Measurements from ENCODE around the gene SLC30A3.

SLC30A3 gene

DNA sequence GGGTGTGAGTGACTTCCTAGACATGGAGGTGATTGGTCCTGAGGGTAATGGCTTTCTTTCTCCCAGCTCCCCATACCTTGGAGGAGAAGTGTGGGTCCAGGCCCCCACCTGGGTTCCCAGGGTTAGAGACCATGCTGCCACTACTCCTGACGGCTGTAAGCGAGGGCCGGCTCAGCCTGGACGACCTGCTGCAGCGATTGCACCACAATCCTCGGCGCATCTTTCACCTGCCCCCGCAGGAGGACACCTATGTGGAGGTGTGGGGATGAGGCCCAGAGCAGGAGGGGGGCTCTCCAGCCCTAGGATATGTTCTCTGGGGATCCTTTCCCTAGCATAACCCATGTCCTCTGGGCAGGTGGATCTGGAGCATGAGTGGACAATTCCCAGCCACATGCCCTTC is 23.9 kb downstream of the SLC30A3 start:
- peaks cover 91% of the 10 kb centered on the region for H3K36me3 ChIP-seq (ENCODE audit: control insufficient read depth, low read length)
- H4K20me1 ChIP-seq (ENCODE audit: control insufficient read depth, insufficient read depth, low read depth, low read length) = no peaks in the 10 kb centered on the region

DNA sequence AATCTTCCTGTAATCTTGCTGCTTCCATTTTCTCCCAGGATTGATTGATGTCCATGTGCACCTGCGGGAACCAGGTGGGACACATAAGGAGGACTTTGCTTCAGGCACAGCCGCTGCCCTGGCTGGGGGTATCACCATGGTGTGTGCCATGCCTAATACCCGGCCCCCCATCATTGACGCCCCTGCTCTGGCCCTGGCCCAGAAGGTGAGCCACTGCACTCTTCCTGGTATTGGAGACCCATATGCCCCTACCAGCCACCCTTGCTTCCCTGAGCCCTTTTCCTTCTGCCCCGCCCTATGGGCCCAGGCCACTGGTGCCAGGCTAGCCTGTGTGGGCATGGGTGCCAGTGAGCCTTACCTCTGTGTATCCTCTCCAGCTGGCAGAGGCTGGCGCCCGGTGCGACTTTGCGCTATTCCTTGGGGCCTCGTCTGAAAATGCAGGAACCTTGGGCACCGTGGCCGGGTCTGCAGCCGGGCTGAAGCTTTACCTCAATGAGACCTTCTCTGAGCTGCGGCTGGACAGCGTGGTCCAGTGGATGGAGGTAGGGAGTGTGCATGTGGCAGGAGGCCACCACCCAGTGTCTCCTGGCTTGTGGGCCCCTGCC is 25.4 kb downstream of the SLC30A3 start:
- H3K27ac ChIP-seq (ENCODE audit: low read depth, low read length) = no peak overlapping the region
- no peak overlapping the region for H3K4me2 ChIP-seq (ENCODE audit: low read length)
- H3K9me2 ChIP-seq (replicated peaks; ENCODE audit: control insufficient read depth, low read length) = no peaks in the 10 kb centered on the region
- no peak overlapping the region for H3K4me3 ChIP-seq (ENCODE audit: low read length)
- no peaks in the 10 kb centered on the region for H4K20me1 ChIP-seq (ENCODE audit: control insufficient read depth, insufficient read depth, low read depth, low read length)
- peaks cover 91% of the 10 kb centered on the region for H3K36me3 ChIP-seq (ENCODE audit: control insufficient read depth, low read length)
- H3K9me3 ChIP-seq (ENCODE audit: control insufficient read depth, insufficient read depth, low read length) = no peaks in the 10 kb centered on the region
- no peaks in the 10 kb centered on the region for H3K79me2 ChIP-seq (ENCODE audit: control insufficient read depth, low read length)
- no peaks in the 10 kb centered on the region for H3F3A ChIP-seq (ENCODE audit: control insufficient read depth, insufficient read depth)
- no peaks in the 10 kb centered on the region for H3K27me3 ChIP-seq (ENCODE audit: control insufficient read depth, low read length)
- TF ChIP-seq EZH2phosphoT487 (IDR thresholded peaks at IDR 0.05; ENCODE audit: borderline replicate concordance, low read length) = no peak
- TF ChIP-seq, protein P1, sequence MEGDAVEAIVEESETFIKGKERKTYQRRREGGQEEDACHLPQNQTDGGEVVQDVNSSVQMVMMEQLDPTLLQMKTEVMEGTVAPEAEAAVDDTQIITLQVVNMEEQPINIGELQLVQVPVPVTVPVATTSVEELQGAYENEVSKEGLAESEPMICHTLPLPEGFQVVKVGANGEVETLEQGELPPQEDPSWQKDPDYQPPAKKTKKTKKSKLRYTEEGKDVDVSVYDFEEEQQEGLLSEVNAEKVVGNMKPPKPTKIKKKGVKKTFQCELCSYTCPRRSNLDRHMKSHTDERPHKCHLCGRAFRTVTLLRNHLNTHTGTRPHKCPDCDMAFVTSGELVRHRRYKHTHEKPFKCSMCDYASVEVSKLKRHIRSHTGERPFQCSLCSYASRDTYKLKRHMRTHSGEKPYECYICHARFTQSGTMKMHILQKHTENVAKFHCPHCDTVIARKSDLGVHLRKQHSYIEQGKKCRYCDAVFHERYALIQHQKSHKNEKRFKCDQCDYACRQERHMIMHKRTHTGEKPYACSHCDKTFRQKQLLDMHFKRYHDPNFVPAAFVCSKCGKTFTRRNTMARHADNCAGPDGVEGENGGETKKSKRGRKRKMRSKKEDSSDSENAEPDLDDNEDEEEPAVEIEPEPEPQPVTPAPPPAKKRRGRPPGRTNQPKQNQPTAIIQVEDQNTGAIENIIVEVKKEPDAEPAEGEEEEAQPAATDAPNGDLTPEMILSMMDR (IDR thresholded peaks at IDR 0.05; ENCODE audit: low read depth, low read length, poor library complexity, severe bottlenecking) = no peak
- no peaks in the 10 kb centered on the region for H3K4me1 ChIP-seq (ENCODE audit: control insufficient read depth, low read length)

More for the DNA sequence above, 23.9 kb downstream of the SLC30A3 start:
- H3F3A ChIP-seq (ENCODE audit: control insufficient read depth, insufficient read depth) = no peaks in the 10 kb centered on the region
- no peaks in the 10 kb centered on the region for H3K27me3 ChIP-seq (ENCODE audit: control insufficient read depth, low read length)
- no peak overlapping the region for H3K4me3 ChIP-seq (ENCODE audit: low read length)
- no peaks in the 10 kb centered on the region for H3K79me2 ChIP-seq (ENCODE audit: control insufficient read depth, low read length)
- H3K9me3 ChIP-seq (ENCODE audit: control insufficient read depth, insufficient read depth, low read length) = no peaks in the 10 kb centered on the region
- no peak for TF ChIP-seq EZH2phosphoT487 (IDR thresholded peaks at IDR 0.05; ENCODE audit: borderline replicate concordance, low read length)
- H3K9me2 ChIP-seq (replicated peaks; ENCODE audit: control insufficient read depth, low read length) = no peaks in the 10 kb centered on the region
- H3K27ac ChIP-seq (ENCODE audit: low read depth, low read length) = no peak overlapping the region
- no peaks in the 10 kb centered on the region for H3K4me1 ChIP-seq (ENCODE audit: control insufficient read depth, low read length)
- no peak overlapping the region for H3K4me2 ChIP-seq (ENCODE audit: low read length)

DNA sequence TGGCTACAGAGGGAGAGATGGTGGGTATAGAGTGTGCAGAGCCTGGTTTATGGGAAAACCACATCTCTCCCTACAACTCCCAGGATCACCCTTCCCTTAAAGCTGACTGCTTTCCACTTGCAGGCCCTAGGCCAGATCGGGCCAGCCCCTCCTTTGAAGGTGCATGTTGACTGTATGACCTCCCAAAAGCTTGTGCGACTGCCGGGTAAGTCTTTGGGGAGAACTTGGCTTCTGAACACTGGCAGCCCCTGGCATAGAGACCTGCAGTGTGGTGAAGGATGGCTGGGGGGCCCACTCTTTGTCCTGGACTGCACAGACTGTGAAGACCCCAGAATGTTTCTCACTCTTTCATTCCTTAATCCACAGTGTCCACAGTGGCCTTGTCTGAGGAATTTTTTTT is 26.2 kb downstream of the SLC30A3 start:
- no peaks in the 10 kb centered on the region for H4K20me1 ChIP-seq (ENCODE audit: control insufficient read depth, insufficient read depth, low read depth, low read length)
- no peak overlapping the region for H3K4me2 ChIP-seq (ENCODE audit: low read length)
- H3K4me1 ChIP-seq (ENCODE audit: control insufficient read depth, low read length) = no peaks in the 10 kb centered on the region
- H3K36me3 ChIP-seq (ENCODE audit: control insufficient read depth, low read length) = peaks cover 91% of the 10 kb centered on the region
- H3F3A ChIP-seq (ENCODE audit: control insufficient read depth, insufficient read depth) = no peaks in the 10 kb centered on the region
- no peaks in the 10 kb centered on the region for H3K79me2 ChIP-seq (ENCODE audit: control insufficient read depth, low read length)
- H3K27ac ChIP-seq (ENCODE audit: low read depth, low read length) = no peak overlapping the region
- TF ChIP-seq, protein P1 (IDR thresholded peaks at IDR 0.05; ENCODE audit: low read depth, low read length, poor library complexity, severe bottlenecking) = no peak
- H3K9me2 ChIP-seq (replicated peaks; ENCODE audit: control insufficient read depth, low read length) = no peaks in the 10 kb centered on the region
- no peak overlapping the region for H3K4me3 ChIP-seq (ENCODE audit: low read length)
- no peaks in the 10 kb centered on the region for H3K27me3 ChIP-seq (ENCODE audit: control insufficient read depth, low read length)
- no peaks in the 10 kb centered on the region for H3K9me3 ChIP-seq (ENCODE audit: control insufficient read depth, insufficient read depth, low read length)

DNA sequence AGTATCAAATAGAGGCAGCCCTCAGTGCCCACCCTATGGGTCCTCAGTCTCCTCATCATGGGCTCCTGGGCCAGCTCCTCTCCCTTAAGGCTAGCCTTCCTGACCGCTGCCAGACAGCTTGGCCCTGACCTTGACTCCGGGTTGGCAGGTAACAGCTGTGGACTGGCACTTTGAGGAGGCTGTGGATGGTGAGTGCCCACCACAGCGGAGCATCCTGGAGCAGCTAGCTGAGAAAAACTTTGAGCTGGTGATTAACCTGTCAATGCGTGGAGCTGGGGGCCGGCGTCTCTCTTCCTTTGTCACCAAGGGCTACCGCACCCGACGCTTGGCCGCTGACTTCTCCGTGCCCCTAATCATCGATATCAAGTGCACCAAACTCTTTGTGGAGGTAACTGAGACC is 26.7 kb downstream of the SLC30A3 start:
- Histone ChIP-seq H3F3A (ENCODE audit: control insufficient read depth, insufficient read depth) (no peaks in the 10 kb centered on the region), H3K4me3 (ENCODE audit: low read length) (no peak overlapping the region), H3K27ac (ENCODE audit: low read depth, low read length) (no peak overlapping the region), H3K79me2 (ENCODE audit: control insufficient read depth, low read length) (no peaks in the 10 kb centered on the region), H3K27me3 (ENCODE audit: control insufficient read depth, low read length) (no peaks in the 10 kb centered on the region), H3K36me3 (ENCODE audit: control insufficient read depth, low read length) (peaks cover 91% of the 10 kb centered on the region), H4K20me1 (ENCODE audit: control insufficient read depth, insufficient read depth, low read depth, low read length) (no peaks in the 10 kb centered on the region), H3K9me2 (replicated peaks; ENCODE audit: control insufficient read depth, low read length) (no peaks in the 10 kb centered on the region), H3K4me1 (ENCODE audit: control insufficient read depth, low read length) (no peaks in the 10 kb centered on the region), H3K9me3 (ENCODE audit: control insufficient read depth, insufficient read depth, low read length) (no peaks in the 10 kb centered on the region), H3K4me2 (ENCODE audit: low read length) (no peak overlapping the region)
- TF ChIP-seq, protein P1 (IDR thresholded peaks at IDR 0.05; ENCODE audit: low read depth, low read length, poor library complexity, severe bottlenecking) = no peak
- TF ChIP-seq EZH2phosphoT487 (IDR thresholded peaks at IDR 0.05; ENCODE audit: borderline replicate concordance, low read length) = no peak

All from DOHH2 (cell line).